GM18519 (cell line): ENCODE data around the gene NSUN6.
"Not testable (repeated sequence)": the region's sequence is repeated elsewhere in the genome, so short reads cannot be mapped to it uniquely, and the experiment has no call there.

Source experiments
- ATAC-seq: cut with Tn5 transposase; IDR thresholded peaks from one replicate; pipeline ENCODE4 v1.9.1; 2021; ENCODE audit warnings: mild to moderate bottlenecking, moderate library complexity; ENCODE audit not compliant: unreplicated experiment, low FRiP score

The NSUN6 gene

DNA sequence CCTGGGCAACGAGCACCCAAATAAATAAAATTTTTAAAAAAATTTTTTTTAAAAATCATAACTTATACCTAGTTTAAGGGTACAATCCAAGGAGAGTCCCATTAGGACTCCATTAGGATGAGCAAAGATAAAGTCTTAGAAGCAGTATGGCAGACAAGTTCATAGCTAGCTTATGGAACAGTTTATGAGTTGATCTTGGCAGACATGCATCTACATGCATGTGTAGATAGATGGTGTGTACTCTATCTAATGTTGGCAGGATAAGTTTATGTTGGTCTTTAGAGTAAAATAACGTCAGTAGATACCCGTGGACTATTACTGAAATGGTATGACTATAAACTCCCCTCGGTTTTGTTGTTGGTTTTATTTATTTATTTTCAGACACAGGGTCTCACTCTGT, 40.2 kb downstream of the NSUN6 start:
- no peak for ATAC-seq

DNA sequence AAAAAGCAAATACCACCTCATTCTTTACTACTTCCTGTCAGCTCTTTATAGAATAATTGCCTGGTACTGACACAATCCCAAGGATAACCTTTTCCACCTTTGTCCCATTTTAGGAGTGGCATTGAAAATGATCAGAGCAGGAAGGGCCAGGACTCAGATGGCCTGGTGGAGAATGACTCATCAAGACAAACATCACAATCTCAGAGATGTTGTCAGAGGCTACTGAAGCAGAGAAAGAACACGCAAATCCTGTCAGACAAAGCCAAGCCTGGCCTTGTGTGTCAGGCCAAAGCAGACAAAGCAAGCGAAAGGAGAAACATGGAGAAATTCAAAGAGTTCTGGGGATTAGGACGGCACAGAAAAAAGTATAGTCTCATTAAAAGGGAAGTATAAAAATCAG, 40.9 kb downstream of the NSUN6 start:
- ATAC-seq: no peak

DNA sequence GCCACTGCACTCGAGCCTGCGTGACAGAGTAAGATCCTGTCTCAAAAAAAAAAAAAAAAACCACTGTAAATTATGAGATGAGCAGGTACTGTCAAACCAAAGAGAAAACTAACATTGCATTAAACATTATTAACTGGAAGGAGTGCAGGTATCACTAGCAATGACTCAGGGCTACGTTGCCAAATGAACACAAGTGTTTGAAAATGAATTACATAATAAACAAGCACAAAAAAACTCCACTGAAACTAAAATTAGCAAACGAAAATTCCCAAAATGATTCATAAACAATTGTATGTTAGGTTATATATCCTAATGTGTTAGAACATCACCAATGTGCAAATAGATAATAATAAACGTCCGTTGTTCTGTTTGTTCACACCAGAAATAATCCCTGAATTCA, 42.8 kb downstream of the NSUN6 start:
- ATAC-seq: no peak

DNA sequence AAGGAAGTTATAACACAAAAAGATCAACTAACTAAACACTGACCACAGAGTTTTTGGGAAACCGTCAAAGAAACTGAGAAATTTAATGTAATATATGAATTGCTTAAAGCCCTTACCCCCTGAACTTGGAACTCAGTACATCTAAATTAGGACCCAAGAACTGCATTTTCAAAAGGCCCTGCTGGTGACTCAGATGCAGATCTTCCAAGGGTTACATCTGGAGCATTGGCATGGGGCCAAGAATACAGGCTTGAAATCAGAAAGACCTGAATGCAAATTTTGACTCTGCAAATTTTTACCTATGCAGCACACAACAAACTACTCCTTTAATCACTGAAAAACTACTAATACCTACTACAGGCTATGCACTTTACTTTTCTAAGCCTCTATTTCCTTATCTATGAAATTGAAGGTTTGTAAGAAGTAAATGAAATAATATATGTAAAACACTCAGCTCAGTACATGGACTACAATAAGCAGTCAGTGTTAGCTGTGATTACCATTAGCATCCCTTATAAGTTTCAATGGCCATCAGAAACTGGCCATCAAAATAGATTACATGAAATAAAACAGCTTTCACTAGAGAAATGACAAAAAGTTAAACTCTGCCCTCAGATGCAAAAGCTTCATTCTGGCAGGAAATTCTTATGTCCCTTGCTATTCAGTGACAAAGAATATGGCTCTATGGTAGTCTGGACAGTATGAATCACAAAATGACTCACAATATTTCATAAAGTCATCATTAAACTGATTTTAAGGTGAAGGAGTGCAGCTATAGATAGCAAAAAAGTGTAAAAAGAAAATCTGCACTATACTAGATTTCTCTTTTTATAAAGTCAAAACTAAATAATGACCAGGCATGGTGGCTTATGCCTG, 43.6 kb downstream of the NSUN6 start:
- no peak for ATAC-seq

DNA sequence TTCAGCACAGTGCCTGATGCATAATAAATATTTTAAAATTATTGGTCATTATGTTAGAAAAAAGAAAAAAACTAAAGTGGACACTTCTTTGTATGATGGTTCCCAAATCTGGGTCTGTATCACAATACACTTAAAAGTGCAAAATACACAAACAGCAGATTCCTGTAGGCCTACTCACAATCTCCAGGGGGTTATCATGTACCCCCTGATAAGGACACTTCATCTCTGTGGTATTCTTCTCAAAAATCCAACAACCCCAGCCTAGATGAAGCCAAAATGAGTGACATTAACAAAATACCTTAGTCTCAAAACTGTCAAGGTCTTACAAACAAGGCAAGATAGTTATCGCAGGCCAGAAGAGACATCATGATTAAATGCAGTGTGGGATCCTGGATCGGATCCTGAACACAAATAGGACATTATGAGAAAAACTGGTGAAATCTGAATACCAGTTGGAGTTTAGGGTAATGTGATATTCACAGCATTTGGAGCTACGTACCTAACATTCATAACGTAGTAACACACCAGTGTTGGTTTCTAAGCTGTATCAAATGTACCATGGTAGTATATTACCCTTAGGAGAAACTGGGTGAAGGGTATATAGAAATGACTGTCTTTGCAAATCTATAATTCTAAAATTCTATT, 45.2 kb downstream of the NSUN6 start:
- no peak for ATAC-seq

DNA sequence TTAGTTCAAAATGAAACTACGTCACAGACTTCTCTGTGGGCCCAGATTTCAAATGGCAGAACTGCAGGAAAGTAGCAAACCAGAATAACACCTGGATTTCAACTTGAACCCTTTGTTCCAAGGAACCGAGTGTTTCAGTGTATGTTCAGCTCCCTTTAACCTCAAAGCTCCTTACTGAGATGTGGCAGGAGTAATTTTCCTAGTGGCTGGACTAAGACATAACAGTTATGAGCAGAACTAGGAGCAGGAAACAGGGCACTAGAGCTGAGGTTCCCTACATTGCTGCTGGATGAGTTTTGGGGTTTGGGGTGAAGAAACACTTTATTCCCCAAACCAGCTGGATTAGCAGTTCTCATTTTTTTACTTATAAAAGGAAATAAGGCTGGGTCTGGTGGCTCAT, 50.1 kb downstream of the NSUN6 start:
- ATAC-seq: no peak

DNA sequence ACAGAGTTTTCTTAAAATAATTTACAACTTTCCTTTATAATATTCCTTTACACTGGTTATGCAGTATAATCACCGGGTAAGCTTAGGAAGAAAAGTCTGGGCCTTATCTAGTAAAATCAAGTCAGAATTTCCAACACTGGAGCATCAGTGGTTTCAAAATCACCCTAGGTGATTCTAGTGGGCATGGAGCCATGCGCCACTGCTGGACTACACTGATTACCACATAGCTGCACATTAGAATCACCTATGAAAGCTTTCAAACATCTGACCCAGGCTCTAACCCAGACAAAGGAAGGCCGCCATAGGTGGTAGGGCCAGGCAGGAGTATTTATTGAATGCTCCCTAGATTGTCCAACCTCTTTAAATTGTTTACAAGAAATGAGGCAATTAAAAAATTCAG, 52.0 kb downstream of the NSUN6 start:
- ATAC-seq: no peak

DNA sequence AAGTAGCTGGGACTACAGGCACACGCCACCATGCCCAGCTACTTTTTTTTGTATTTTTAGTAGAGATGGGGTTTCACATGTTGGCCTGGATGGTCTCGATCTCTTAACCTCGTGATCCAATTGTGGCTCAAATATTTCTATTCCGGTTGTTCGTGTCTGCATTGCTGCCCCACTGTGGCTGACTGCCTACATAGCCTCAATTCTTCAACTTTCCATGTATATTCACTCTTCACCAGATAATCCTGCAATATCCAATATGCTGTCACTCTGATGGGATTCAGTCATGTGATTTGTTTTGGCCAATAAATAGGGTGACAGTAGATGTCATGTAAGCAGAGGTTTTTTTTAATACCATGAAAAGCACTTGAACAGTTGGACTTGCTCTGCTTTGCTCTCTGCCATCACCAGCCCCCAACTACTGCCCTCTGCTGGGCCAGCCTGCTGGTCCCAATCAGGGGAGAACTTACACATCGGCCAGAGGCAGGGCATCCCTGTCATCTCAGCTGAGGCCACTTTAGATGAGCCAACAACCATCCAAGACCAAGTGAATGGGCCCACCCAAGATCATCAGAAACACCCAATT, 56.7 kb downstream of the NSUN6 start:
- no peak for ATAC-seq

DNA sequence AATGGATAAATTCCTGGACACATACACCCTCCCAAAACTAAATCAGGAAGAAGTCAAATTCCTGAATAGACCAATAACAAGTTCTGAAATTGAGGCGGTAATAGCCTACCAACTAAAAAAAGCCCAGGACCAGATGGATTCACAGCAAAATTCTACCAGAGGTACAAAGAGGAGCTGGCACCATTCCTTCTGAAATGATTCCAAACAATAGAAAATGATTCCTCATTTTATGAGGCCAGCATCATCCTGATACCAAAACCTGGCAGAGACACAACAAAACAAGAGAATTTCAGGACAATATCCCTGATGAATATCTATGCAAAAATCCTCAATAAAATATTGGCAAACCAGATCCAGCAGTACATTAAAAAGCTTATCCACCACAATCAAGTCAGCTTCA, 60.2 kb downstream of the NSUN6 start:
- ATAC-seq: not testable (repeated sequence)

DNA sequence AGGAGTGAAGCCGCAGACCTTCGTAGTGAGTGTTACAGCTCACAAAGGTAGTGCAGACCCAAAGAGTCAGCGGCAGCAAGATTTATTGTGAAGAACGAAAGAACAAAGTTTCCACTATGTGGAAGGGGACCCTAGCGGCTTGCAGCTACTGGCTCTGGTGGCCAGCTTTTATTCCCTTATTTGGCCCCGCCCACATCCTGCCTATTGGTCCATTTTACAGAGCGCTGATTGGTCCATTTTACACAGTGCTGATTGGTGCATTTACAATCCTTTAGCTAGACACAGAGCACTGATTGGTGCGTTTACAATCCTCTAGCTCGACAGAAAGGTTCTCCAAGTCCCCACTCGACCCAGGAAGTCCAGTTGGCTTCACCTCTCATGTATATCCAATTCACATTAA, 64.8 kb downstream of the NSUN6 start:
- not testable (repeated sequence) for ATAC-seq

DNA sequence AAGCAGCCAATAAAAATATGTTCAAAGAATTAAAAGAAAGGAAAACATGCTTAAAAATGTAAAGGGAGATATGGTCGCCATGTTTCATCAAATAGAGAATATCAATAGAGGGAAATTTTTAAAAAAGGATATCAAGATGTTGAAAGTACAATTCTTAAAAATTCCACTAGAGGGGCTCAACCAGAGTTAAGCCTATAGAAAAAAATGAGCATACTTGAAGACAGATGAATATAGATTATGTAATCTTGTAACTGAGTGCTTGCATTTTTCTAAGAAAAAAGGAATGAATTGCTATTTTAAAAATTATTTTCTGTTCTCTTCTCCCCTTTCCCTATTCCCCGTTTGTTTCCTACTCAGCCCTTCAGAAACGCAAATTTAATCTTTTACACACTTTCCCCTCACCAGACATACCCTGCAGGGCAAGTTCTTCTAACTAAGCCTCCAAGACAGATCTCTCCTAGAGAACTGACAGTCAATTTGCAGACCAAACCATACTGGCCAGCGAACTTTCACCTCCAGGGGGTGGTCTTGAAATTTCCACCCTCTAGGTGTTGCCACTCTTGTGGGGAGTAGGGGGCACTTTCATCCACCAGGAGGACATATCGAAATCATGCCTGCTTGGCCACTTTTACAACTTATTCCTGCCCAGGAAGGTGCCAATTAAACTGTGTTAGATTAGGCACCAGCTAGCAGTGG, 67.7 kb downstream of the NSUN6 start:
- no peak for ATAC-seq

DNA sequence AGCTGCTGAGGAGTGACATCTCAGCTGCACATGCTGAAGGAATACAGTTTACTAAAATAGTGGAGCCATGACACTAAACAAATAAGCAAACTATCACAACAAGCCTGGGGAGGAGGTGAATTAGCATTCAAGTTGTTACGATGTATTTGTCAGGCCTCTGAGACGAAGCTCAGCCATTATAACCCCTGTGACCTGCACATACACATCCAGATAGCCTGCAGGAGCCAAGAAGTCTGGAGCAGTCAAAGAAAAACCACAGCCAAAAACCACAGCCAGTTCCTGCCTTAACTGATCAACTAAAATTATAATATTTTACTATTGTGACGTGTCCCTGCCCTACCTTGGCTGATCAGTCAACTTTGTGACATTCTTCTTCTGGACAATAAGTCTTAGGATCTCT, 68.6 kb downstream of the NSUN6 start:
- ATAC-seq: no peak

DNA sequence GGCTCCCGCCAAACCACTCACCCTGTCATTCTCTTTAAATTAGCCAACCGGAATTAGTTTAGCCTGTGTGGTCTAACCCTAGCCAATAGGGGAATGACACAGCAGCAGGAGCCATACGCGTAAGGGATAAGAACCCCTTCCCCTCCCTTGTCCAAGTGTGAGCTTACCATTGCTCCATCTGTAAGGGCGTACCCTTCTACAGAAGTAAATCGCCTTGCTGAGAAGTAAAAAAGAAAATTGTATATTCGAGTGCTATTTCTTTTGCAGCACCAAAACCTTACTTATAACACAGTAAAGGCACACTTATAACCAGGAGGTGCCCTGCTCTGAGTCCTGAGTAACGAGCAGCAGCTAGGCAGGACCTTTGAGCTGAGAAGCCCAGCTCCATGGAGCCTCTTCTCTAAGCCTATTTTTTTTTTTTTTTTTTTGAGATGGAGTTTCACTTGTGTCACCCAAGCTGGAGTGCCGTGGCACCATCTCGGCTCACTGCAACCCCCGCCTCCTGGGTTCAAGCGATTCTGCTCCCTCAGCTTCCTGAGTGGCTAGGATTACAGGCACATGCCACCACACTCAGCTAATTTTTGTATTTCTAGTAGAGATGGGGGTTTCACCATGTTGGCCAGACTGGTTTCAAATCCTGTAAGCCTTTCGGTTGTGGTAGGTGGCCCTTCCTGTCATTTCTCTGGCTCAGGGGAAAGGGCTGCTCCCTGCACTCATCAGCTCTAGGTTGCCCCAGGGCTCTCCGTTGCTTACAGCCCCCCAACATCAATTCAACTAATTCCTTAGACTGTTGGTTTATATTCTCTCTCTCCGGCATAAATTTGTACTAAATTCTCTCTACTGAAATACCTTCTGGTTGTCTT, 73.3 kb downstream of the NSUN6 start:
- no peak for ATAC-seq

DNA sequence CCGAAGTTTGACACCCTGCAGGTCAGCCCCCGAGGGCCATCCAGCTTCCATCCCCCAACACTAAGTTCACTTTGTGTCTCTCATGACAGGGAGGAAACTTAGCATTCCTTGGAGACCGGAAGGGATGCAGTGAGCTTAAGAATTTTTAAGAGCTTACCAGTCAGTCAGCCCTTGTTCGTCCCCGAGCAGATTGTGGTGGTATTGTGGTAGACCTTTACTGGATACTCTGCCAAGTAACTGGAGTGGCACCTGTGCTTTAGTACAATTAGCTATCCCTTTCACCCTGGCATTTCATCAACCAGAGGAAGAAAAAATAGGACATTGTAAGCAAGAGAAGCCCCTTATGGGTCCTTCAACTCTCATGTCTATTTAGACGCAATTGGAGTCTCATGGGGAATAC, 74.8 kb downstream of the NSUN6 start:
- ATAC-seq: no peak

DNA sequence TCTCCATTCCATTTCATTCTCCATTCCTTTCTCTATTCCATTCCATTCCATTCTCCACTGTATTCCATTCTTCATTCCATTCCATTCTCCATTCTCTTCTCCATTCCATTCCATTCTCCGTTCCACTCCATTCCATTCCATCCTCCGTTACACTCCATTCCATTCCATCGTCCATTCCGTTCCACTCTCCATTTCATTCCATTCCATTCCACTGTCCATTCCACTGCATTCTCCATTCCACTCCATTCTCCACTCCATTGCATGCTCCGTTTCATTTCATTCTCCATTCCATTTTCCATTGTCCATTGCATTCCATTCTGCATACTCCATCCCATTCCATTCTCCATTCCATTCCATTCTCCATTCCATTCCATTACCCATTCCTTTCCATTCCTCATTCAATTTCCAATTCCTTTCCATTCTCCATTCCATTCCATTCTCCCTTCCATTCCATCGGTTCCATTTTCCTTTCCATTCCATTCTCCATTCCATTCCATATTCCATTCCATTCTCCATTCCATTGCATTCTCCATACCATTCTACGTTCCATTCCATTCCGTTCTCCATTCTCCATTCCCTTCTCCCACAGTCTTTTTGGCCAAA, 78.3 kb downstream of the NSUN6 start:
- ATAC-seq: no peak

DNA sequence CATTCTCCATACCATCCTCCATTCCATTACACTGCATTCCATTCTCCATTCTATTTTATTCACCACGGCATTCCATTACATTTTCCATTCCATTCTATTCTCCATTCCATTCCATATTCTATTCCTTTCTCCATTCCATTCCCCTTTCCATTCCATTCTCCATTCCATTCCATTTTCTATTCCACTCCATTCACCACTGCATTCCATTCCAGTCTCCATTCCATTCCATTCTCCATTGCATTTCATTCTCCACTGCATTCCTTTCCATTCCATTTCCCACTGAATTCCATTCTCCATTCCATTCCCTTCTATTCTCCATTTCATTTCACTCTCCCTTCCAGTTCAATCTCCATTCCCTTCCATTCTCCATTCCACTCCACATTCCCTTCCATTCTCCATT, 79.6 kb downstream of the NSUN6 start:
- no peak for ATAC-seq

DNA sequence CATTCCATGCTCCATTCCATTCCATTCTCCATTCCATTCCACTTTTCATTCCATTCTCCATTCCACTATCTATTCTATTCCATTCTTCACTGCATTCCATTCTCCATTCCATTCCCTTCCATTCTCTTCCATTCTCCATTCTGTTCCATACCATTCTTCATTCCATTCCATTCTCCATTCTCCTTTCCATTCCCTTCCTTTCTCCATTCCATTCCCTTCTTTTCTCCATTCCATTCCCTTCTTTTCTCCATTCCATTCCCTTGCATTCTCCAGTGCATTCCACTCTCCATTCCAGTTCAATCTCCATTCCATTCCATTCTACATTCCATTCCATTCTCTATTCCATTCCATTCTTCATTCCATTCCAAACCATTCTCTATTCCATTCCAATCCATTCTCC, 80.3 kb downstream of the NSUN6 start:
- no peak for ATAC-seq

DNA sequence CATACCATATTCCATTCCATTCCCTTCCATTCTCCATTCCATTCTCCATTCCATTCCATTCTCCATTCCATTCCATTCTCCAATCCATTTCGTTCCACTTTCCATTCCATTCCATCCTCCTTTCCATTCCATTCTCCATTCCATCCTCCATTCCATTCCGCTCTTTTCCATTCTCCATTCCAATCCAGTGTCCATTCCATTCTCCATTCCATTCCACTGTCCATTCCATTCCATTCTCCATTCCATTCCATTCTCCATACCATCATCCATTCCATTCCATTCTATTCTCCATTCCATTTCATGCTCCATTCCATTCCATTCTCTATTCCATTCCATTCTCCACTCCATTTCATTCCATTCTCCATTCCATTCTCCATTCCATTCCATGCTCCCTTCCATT, 81.0 kb downstream of the NSUN6 start:
- not testable (repeated sequence) for ATAC-seq

DNA sequence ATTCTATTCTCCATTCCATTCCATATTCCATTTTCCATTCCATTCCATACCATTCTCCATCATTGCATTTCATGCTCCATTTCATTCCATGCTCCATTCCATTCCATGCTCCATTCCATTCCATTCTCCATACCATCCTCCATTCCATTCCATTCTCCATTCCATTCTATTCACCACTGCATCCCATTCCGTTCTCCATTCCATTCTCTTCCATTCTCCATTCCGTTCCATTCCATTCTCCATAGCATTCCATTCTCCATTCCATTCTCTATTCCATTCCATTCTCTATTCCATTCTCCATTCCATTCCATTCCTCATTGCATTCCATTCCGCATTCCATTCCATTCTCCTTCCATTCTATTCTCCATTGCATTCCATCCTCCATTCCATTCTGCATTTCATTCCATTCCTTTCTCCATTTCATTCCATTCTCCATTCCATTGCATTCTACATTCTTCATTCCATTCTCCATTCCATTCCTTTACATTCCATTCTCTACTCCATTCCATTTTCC, 84.0 kb downstream of the NSUN6 start:
- no peak for ATAC-seq

DNA sequence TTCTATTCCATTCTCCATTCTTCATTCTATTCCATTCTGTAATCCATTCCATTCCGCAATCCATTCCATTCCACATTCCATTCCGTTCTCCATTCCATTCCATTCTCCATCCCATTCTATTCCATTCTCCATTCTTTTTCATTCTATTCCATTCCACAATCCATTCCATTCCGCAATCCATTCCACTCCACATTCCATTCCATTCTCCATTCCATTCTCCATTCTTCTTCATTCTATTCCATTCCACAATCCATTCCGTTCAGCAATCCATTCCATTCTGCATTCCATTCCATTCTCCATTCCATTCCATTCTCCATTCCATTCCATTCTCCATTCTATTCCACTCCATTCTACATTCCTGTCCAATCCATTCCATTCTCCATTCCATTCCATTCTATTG, 85.2 kb downstream of the NSUN6 start:
- ATAC-seq: no peak
